Spleen (tissue), 7 donors: ENCODE data around the gene RABL2B.
"Not testable (repeated sequence)": the region's sequence is repeated elsewhere in the genome, so short reads cannot be mapped to it uniquely, and the experiment has no call there.

Source experiments
- POLR2AphosphoS5 ChIP-seq, 3 donors: sonication (generic); formaldehyde crosslinking; IDR thresholded peaks; one replicate each; pipeline ENCODE4 v1.5.1; 2017; ENCODE audit warnings: antibody characterized with exemption in 3 of 3
- TF ChIP-seq, protein P1 (sequence below), 11 experiments: fragments of 200-600 bp in 7 of 11; fragments of 450-650 bp in 4 of 11; sonication (generic) in 4 of 11; IDR thresholded peaks in 8 of 11; conservative IDR thresholded peaks in 3 of 11; 1 replicate in 7 of 11; 2 replicates in 4 of 11; pipeline versions ENCODE4 v1.4.0 to v1.8.0; 2016 to 2021; ENCODE audit warnings: antibody characterized with exemption in 11 of 11, inconsistent platforms in 4 of 11, mild to moderate bottlenecking in 1 of 11
- donor health status: DM: no; HTN: no; CAD: no; lungs with moderate emphysema.
- donor health status: DM: no; HTN: no; CAD: no.
- donor health status: DM: no; HTN: no; CAD: no.

DNA sequence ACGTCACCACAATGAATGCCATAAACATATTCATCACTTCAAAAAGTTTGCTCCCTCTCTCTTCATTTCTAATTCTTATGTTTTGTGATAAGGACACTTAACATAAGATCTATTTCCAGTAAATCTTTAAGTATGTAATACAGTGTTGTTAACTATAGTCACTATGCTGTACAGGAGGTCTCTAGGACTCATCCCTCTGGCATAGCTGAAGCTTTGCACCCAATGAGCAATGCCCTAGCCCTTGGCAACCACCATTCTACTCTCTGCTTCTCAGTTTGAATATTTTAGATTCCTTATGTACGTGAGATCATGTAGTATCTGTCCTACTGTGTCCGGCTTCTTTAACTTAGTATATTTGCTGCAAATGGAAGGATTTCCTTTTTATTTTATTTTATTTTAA is 19.1 kb downstream of the RABL2B start:
- TF ChIP-seq, protein P1, sequence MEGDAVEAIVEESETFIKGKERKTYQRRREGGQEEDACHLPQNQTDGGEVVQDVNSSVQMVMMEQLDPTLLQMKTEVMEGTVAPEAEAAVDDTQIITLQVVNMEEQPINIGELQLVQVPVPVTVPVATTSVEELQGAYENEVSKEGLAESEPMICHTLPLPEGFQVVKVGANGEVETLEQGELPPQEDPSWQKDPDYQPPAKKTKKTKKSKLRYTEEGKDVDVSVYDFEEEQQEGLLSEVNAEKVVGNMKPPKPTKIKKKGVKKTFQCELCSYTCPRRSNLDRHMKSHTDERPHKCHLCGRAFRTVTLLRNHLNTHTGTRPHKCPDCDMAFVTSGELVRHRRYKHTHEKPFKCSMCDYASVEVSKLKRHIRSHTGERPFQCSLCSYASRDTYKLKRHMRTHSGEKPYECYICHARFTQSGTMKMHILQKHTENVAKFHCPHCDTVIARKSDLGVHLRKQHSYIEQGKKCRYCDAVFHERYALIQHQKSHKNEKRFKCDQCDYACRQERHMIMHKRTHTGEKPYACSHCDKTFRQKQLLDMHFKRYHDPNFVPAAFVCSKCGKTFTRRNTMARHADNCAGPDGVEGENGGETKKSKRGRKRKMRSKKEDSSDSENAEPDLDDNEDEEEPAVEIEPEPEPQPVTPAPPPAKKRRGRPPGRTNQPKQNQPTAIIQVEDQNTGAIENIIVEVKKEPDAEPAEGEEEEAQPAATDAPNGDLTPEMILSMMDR (IDR thresholded peaks at IDR 0.05 in 8 of 11, conservative IDR thresholded peaks at IDR 0.05 in 3 of 11) = not testable (repeated sequence)
- not testable (repeated sequence) for TF ChIP-seq POLR2AphosphoS5 (IDR thresholded peaks at IDR 0.05)
